Activated T-helper 2 cell treated with anti-CD3 and anti-CD28 coated beads, Interferon-gamma antibody, Interleukin-2, Interleukin-4, amounts not matched to agents 10 μg/mL and 5 μg/mL and 100 μg/mL, durations not matched to agents 14 hours and 24 hours and 36 hours (primary cell): ENCODE results near the gene POR. TPM values are rescaled to one million over a fixed set of nuclear protein-coding genes. Genes with fewer than 3 reads are reported as not detected.
A peak's percentile ranks its signal among the peaks of the same experiment; 100 is the strongest.

ENCODE experiments used
- DNase-seq: peaks from one replicate; pipeline ENCODE4 v3.0.0; 2021; ENCODE audit warnings: low spot score
- H3K27ac Mint-ChIP-seq: one replicate; pipeline ENCODE4 v1.8.0; 2021; ENCODE audit warnings: mixed read lengths
- H3K27me3 Mint-ChIP-seq: one replicate; pipeline ENCODE4 v1.8.0; 2021; ENCODE audit warnings: low read depth, mixed read lengths
- H3K36me3 Mint-ChIP-seq: one replicate; pipeline ENCODE4 v1.8.0; 2021; ENCODE audit warnings: low read depth, mixed read lengths
- H3K4me1 Mint-ChIP-seq: one replicate; pipeline ENCODE4 v1.8.0; 2021; ENCODE audit warnings: low read depth, mixed read lengths
- H3K4me3 Mint-ChIP-seq: one replicate; pipeline ENCODE4 v1.8.0; 2021; ENCODE audit warnings: low read depth, mild to moderate bottlenecking, moderate library complexity, mixed read lengths
- H3K9me3 Mint-ChIP-seq: one replicate; pipeline ENCODE4 v1.8.0; 2021; ENCODE audit warnings: mixed read lengths
- intact Hi-C: fragments of 100-400 bp; cut with micrococcal nuclease; formaldehyde crosslinking; loops from one replicate; pipeline ENCODE4 v1.15.1; 2023
- total RNA-seq: library from RNA; stranded (reverse); gene quantifications from 2 replicates; pipeline ENCODE4 v1.2.3, GENCODE V29; 2022

The POR gene
- total RNA-seq, 1 donor from 2014 or later = 105 TPM

DNA sequence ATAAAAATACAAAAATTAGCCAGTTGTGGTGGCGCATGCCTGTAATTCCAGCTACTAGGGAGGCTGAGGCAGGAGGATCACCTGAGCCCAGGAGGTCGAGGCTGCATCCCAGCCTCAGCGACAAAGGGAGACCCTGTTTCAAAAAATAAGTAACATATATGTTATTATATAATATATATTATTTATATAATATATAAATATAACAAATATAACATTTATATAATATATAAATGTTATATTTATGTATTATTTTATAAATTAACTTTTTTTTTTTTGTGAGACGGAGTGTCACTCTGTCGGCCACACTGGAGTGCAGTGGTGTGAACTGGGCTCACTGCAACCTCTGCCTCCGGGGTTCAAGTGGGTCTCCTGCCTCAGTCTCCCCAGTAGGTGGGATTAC, 1.5 kb upstream of the POR start:
- Mint-ChIP-seq H3K4me3 (no peak overlapping the region), H3K9me3 (no peaks in the 10 kb centered on the region), H3K27me3 (peaks cover 4% of the 10 kb centered on the region), H3K27ac (no peak overlapping the region), H3K4me1 (peaks cover 10% of the 10 kb centered on the region), H3K36me3 (no peaks in the 10 kb centered on the region)
- intact Hi-C loops = no loop called here
- DNase-seq = no peak

DNA sequence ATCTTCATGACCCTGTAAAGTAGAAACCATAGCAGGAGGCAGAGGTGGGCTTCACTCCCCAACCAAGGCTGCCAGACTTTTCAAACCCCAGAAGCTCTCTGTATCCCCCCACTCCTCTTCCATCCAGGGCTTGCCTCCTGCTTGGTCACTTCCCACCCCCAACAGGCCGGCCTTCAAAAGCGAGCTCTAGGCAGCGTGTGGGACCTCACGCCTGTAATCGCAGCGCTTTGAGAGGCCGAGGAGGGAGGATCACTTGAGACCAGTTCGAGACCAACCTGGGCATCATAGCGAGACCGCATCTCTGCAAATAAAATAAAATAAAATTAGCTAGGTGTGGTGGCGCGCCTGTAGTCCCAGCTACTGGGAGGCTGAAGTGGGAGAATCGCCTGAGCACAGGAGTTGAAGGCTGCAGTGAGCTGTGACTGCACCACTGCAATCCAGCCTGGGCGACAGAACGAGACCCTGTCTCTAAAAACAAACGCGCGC, 743 bp upstream of the POR start:
- Mint-ChIP-seq H3K27ac (peak overlapping the region; percentile 80), H3K27me3 (peaks cover 4% of the 10 kb centered on the region), H3K9me3 (no peaks in the 10 kb centered on the region), H3K4me1 (peaks cover 15% of the 10 kb centered on the region), H3K36me3 (no peaks in the 10 kb centered on the region), H3K4me3 (peak overlapping the region; percentile 87)
- DNase-seq = no peak
- intact Hi-C loops = loop anchor here (1.0 to 2.0 kb wide), 2 partner anchors 34 to 95 kb away; no protein-coding TSS in a partner anchor

DNA sequence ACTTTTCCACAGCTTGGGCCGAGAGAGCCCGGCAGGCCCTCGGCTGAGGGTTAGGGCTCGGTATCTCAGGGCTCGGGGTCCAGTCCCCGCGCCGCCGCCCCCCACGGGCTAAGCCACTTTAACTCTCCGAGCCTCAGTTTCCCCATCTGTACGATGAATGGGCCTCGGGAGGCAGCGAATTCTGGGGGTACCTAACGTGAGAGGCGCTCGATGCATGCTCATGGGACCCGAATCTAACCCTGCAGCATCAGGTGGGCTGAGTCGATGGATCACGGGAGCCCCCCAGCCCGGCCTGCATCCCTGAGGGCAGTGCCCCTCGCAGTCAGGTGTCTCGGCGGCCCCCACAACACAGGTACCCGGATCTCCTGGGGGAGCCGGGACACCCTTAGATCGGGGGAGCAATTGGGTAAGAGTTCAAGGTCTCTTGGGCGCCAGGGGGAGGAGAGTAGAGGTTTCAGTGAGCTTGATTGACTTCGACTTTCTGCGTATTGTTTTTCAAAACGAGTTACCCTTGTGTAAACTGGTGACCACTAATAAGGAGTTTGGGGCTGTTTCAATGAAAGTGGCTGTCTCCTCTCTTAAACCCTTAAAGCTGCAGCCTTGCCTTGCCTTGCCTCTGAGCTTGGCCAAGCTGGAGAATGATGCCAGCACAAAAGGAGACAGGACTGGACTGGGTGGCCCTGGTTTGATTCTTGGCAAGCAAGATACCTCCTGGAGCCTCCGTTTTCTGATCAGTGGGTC, 631 bp downstream of the POR start:
- peak overlapping the region; percentile 57 for H3K27ac Mint-ChIP-seq
- H3K36me3 Mint-ChIP-seq = no peaks in the 10 kb centered on the region
- no peaks in the 10 kb centered on the region for H3K9me3 Mint-ChIP-seq
- DNase-seq = peak; percentile 21
- intact Hi-C loops = loop anchor here (1.0 to 5.0 kb wide), 3 partner anchors 93 to 178 kb away; partner anchors contain the start of gene HIP1
- H3K4me1 Mint-ChIP-seq = peaks cover 20% of the 10 kb centered on the region
- peak overlapping the region; percentile 87 for H3K4me3 Mint-ChIP-seq
- H3K27me3 Mint-ChIP-seq = no peaks in the 10 kb centered on the region

DNA sequence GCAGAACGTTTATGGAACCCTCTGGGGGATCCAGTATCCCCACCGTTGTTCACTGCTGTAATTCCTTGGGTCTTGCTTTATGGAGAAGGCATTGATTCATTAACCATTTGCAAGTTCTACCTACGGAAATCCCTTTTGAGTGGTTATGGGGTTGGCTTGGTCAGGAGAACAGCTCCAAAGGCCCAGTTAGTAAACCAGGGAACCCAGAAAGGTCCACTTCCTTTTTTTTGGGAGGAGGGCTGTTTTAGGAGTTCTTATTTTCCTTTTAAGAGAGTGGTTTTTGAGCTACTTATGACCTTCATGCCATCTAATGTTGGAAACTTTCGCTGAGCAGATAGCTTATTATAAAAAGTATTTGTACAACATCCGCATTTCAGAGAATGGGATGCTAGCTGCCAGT, 1.3 kb downstream of the POR start:
- H3K27ac Mint-ChIP-seq = no peak overlapping the region
- no peak for DNase-seq
- no peaks in the 10 kb centered on the region for H3K9me3 Mint-ChIP-seq
- H3K27me3 Mint-ChIP-seq = no peaks in the 10 kb centered on the region
- H3K4me3 Mint-ChIP-seq = peak overlapping the region; percentile 87
- no peaks in the 10 kb centered on the region for H3K36me3 Mint-ChIP-seq
- H3K4me1 Mint-ChIP-seq = peaks cover 19% of the 10 kb centered on the region
- intact Hi-C loops = loop anchor here (5.0 kb wide), 1 partner anchor 179 kb away; the partner anchor contains the start of gene HIP1

GRCh38 chr7:75916685-75917634, 2.0 kb downstream of the POR start:
- intact Hi-C loops = loop anchor here (5.0 kb wide), 1 partner anchor 180 kb away; the partner anchor contains the start of gene HIP1
- Mint-ChIP-seq H3K4me3 (no peak overlapping the region), H3K27ac (no peak overlapping the region), H3K36me3 (no peaks in the 10 kb centered on the region), H3K4me1 (peaks cover 22% of the 10 kb centered on the region), H3K9me3 (no peaks in the 10 kb centered on the region), H3K27me3 (no peaks in the 10 kb centered on the region)
- no peak for DNase-seq

DNA sequence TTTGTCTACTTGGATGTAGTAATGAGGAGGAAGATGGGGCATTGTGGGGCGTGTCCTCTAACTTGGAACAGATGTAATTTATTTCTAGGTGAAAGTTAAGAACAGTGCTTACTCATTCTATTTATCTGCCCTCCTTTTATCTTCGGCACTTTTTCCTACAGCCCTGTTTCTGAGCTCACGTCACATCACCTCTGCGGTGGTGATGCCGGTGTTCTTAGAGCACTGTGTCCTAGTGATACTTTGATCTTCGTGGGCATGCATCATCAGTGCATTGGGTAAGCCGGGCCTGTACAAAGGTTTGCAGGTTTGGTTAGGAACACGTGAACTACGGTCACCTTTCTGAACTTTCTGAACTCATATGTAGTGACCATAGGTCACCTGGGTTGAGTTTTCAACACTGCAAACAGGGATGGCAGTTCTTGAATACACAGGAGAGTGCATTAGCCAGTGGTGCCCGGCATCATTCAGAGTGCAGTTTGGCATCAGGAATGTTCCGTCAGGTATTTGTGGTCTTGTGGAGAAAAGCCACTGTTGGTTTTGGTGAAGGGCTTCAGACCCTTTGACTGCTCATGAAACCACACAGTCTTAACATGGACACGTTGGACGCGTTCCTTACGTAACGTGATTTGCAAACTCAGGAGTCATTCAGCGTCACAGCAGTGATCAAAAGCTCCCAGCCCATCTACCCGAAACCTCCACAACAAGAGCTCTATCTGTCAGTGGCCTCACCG, 5.6 kb downstream of the POR start:
- H3K4me3 Mint-ChIP-seq = no peak overlapping the region
- H3K36me3 Mint-ChIP-seq = peaks cover 7% of the 10 kb centered on the region
- intact Hi-C loops = no loop called here
- H3K27ac Mint-ChIP-seq = no peak overlapping the region
- H3K9me3 Mint-ChIP-seq = no peaks in the 10 kb centered on the region
- H3K4me1 Mint-ChIP-seq = peaks cover 23% of the 10 kb centered on the region
- no peak for DNase-seq
- H3K27me3 Mint-ChIP-seq = no peaks in the 10 kb centered on the region

DNA sequence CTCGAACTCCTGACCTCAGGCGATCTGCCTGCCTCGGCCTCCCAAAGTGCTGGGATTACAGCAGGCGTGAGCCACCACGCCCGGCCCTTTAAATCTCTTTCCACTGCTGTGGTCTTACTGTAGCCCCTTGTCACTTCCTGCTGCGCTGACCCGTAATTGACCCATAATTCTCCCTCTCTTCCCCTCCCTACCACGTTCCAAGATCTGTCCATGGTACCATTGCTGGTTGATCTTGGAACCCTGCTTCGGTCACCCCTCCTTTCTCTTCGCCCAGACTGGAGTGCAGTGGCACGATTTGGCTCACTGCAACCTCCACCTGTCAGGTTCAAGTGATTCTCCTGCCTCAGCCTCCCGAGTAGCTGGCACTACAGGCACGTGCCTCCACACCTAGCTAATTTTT, 6.5 kb downstream of the POR start:
- Mint-ChIP-seq H3K36me3 (peaks cover 7% of the 10 kb centered on the region), H3K27me3 (no peaks in the 10 kb centered on the region), H3K4me3 (no peak overlapping the region), H3K27ac (no peak overlapping the region), H3K4me1 (peaks cover 20% of the 10 kb centered on the region), H3K9me3 (no peaks in the 10 kb centered on the region)
- intact Hi-C loops = no loop called here
- DNase-seq = no peak

DNA sequence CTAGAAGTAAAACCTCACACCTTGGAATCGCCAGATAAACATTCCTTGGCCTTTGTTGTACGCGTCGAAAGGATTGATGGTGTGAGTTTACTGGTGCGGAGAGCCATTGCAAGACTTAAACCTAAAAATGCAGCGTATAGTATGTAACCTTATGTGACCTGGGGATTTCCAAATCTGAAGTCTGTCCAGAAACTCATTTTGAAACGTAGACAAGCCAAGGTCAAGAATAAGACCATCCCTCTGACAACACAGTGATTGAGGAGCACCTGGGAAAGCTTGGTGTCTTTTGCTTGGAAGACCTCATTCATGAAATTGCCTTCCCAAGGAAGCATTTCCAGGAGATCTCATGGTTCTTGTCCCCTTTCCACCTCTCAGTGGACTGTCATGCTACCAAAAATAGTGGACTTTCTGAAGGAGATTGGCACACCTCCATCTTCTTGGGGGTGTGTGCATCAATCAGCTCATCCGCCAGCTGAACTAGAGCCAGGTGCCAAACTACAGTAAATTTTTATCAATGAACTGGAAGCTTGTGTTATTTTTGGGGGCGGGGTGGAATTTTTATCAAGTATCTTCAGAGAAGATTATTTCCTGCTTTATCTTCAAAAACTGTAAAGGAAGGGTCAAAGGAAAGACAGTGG, 8.1 kb downstream of the POR start:
- intact Hi-C loops = no loop called here
- Mint-ChIP-seq H3K9me3 (no peaks in the 10 kb centered on the region), H3K27ac (no peak overlapping the region), H3K27me3 (no peaks in the 10 kb centered on the region), H3K4me1 (peaks cover 20% of the 10 kb centered on the region), H3K36me3 (peaks cover 7% of the 10 kb centered on the region), H3K4me3 (no peak overlapping the region)
- DNase-seq = no peak

DNA sequence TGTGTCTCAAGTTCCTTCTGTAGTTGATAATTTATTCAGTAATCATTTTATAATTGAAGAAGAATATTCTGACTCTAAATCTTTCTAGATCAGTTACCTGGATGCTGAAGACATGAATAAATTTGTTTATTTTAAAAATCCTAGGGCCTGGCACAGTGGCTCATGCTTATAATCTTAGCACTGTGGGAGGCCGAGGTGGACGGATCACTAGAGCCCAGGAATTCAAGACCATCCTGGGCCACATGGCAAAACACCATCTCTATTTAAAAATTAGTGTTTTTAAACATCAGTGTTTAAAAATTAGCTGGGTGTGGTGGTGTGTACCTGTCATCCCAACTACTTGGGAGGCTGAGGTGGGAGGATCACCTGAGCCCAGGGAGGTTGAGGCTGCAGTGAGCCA, 9.3 kb downstream of the POR start:
- intact Hi-C loops = no loop called here
- Mint-ChIP-seq H3K27ac (no peak overlapping the region), H3K4me1 (peaks cover 21% of the 10 kb centered on the region), H3K27me3 (no peaks in the 10 kb centered on the region), H3K36me3 (peaks cover 7% of the 10 kb centered on the region), H3K4me3 (no peak overlapping the region), H3K9me3 (no peaks in the 10 kb centered on the region)
- no peak for DNase-seq

DNA sequence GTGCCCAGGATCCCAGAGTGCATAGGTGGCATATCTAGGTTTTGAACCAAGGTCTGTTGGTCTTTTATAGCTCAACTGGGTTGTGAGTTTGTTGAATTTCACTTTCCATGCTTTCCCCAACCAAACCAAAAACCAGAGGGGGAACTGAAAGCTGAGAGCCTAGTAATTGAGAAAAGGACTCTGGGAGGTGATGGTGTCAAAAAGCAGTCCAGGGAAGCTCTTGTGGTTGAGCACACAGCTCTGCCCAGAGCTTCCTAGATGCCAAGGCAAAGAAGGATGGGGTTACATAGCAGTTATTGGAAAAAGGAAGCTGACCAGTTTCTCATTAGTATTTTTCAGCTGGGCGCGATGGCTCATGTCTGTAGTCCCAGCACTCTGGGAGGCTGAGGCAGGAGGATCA, 9.9 kb downstream of the POR start:
- intact Hi-C loops = no loop called here
- no peak overlapping the region for H3K4me3 Mint-ChIP-seq
- no peaks in the 10 kb centered on the region for H3K9me3 Mint-ChIP-seq
- peaks cover 21% of the 10 kb centered on the region for H3K4me1 Mint-ChIP-seq
- DNase-seq = no peak
- H3K36me3 Mint-ChIP-seq = peaks cover 7% of the 10 kb centered on the region
- H3K27me3 Mint-ChIP-seq = no peaks in the 10 kb centered on the region
- no peak overlapping the region for H3K27ac Mint-ChIP-seq

DNA sequence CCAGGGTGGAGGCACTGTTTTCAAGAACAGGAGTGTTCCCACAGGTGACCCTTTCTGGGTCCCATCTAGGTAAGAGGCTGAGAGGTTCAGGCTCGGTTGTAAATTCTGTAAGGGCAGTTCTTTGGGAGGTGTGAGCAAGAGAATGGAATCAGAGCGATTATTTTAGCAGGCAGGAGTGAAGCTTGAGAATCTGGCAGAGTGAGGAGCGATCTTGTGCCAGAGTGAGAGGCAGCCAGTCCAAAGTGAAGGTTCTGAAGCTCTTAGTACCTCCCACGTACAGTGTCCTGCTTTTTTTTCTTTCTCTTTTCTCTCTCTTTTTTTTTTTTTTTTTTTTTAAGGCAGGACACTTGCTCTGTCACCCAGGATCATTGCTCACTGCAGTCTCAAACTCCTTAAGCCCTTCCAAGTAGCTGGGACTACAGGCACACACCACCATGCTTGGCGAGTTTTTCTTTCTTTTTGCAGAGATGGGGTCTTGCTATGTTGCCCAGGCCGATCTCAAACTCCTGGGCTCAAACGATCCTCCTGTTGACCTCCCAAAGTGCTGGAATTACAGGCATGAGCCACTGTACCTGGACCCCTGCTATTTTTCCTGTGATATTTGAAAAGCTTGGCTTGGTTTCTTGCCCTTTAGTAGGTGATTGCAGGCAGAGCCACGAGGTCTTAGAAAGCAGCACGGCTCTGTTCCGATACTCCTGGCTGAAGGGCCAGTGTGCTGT, 10.9 kb downstream of the POR start:
- Mint-ChIP-seq H3K4me1 (peaks cover 16% of the 10 kb centered on the region), H3K9me3 (no peaks in the 10 kb centered on the region), H3K27me3 (no peaks in the 10 kb centered on the region), H3K36me3 (peaks cover 7% of the 10 kb centered on the region), H3K27ac (no peak overlapping the region), H3K4me3 (no peak overlapping the region)
- DNase-seq = no peak
- intact Hi-C loops = no loop called here

DNA sequence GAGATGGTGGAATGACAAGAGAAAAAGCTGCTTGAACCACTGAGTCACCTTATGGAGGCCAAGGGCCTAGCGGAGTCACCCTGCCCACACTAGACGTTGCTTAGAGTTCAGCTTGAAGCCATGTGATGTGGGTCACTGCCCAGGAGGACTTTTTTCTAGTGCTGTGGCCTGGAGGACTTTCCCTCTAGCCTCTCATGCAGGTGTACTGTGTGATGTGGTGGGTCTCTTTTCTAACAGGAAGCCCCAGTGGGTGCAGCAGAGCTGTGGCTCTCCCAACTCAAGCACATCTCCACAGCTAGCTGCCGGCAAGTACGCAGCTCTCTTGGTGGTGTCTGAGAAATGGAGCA, 13.6 kb downstream of the POR start:
- H3K27me3 Mint-ChIP-seq = no peaks in the 10 kb centered on the region
- H3K9me3 Mint-ChIP-seq = no peaks in the 10 kb centered on the region
- peak overlapping the region; percentile 47 for H3K27ac Mint-ChIP-seq
- peaks cover 8% of the 10 kb centered on the region for H3K36me3 Mint-ChIP-seq
- no peak for DNase-seq
- H3K4me1 Mint-ChIP-seq = peaks cover 12% of the 10 kb centered on the region
- no peak overlapping the region for H3K4me3 Mint-ChIP-seq
- intact Hi-C loops = no loop called here
